ENCODE measurements around the gene APMAP. TPM values are rescaled to one million over a fixed set of nuclear protein-coding genes. Genes with fewer than 3 reads are reported as not detected.

The APMAP gene
- total and polyA plus RNA-seq, 9 donors = 23.5 to 103 (median 45.8) TPM

DNA sequence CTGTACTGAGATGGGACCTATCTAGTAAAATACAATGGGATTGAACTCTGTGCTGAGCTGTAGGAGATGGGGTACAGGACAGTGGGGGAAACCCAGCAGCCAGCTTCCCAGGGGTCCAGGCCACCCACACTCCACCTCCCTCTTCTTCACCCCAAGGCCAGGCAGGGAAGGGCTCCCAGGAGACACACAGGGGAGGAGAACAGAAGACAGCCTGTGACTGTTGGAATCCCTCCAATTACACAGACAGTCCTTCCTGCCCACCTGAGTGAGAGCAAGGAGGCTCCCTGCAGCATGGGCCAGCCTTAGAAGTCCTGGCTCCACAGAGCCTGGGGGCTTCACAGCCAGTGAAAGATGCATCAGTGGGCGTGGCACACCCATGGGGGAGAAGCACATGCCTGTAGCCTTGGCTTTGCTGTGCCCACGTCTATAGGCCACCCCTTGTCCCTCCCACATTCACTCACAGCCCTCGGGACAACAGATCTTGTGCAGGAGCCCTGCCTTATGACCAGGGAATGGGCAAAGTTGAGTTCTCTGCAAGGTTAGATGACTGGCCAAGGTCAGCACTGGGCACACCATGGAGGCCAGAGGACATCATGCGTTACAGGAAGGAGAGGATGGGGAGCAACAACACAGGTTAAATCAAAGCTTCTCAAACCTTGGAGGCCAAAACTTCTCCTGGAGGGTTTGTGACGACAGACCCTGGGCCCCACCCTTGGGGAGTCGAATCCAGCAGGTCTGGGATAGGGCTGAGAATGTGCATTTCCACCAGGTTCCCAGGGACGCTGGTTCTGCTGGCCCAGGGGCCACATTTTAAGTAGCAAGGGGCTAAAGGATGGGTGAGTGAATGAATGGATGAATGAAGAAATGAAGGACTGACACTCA, 55.8 kb downstream of the APMAP start:
- no peak for DNase-seq
- TF ChIP-seq POLR2A (IDR thresholded peaks at IDR 0.05) = no peak
- TF ChIP-seq, protein P1, sequence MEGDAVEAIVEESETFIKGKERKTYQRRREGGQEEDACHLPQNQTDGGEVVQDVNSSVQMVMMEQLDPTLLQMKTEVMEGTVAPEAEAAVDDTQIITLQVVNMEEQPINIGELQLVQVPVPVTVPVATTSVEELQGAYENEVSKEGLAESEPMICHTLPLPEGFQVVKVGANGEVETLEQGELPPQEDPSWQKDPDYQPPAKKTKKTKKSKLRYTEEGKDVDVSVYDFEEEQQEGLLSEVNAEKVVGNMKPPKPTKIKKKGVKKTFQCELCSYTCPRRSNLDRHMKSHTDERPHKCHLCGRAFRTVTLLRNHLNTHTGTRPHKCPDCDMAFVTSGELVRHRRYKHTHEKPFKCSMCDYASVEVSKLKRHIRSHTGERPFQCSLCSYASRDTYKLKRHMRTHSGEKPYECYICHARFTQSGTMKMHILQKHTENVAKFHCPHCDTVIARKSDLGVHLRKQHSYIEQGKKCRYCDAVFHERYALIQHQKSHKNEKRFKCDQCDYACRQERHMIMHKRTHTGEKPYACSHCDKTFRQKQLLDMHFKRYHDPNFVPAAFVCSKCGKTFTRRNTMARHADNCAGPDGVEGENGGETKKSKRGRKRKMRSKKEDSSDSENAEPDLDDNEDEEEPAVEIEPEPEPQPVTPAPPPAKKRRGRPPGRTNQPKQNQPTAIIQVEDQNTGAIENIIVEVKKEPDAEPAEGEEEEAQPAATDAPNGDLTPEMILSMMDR (IDR thresholded peaks at IDR 0.05) = no peak
- no peak for TF ChIP-seq EP300 (IDR thresholded peaks at IDR 0.05)
- H3K27ac ChIP-seq = no peak overlapping the region
- H3K4me1 ChIP-seq (ENCODE audit: insufficient read depth) = no peaks in the 10 kb centered on the region
- intact Hi-C loops (cut with DNase I) = no loop called here
- no peaks in the 10 kb centered on the region for H3K36me3 ChIP-seq
- no peak overlapping the region for H3K4me3 ChIP-seq
- 70 to 83% (median 81%) methylated on average over 7 of the region's 7 CpGs for WGBS, 3 donors
- H3K9me3 ChIP-seq = no peaks in the 10 kb centered on the region
- no peaks in the 10 kb centered on the region for H3K27me3 ChIP-seq

DNA sequence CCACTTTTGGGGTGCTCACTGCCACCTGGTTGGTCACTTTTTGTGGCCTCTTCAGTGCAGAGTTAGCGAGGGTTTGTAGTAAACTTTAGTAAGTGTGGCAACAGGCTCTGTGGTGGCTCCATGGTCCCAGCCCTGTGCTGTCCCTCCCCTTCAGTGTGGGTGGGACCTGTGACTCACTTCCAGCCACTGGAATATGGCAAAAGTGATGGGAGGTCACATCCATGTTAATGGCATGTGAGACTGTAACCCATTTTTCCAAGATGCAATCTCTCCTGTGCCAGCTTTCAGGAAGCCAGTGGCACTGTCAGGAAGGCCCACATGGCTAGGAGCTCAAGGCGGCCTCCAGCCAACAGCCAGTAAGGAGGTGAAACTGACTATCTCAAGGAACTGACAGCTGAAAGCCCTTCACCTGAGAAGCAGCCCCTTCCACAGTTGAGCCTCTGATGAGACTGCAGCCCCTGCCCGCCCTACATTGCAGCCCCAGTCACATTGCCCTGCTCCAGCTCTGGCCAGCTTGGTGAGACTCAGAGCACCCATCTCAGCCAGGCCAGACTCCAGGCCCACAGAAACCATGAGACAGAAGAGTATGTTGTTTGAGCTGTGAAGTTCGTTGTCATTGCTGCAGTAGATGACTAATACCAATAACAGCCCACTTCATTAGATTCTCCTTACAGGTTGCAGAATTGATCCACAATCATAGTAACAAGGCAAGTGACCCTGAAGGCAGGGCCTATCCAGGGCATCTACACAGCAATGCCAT, 56.6 kb downstream of the APMAP start:
- no peaks in the 10 kb centered on the region for H3K4me1 ChIP-seq (ENCODE audit: insufficient read depth)
- no peaks in the 10 kb centered on the region for H3K9me3 ChIP-seq
- no peaks in the 10 kb centered on the region for H3K27me3 ChIP-seq
- H3K4me3 ChIP-seq = no peak overlapping the region
- no peak for DNase-seq
- WGBS, 3 donors = 91 to 94% (median 93%) methylated on average over 4 of the region's 4 CpGs
- no peaks in the 10 kb centered on the region for H3K36me3 ChIP-seq
- intact Hi-C loops (cut with DNase I) = no loop called here
- H3K27ac ChIP-seq = no peak overlapping the region
- TF ChIP-seq EP300 (IDR thresholded peaks at IDR 0.05) = no peak
- TF ChIP-seq, protein P1 (IDR thresholded peaks at IDR 0.05) = no peak
- TF ChIP-seq POLR2A (IDR thresholded peaks at IDR 0.05) = no peak

DNA sequence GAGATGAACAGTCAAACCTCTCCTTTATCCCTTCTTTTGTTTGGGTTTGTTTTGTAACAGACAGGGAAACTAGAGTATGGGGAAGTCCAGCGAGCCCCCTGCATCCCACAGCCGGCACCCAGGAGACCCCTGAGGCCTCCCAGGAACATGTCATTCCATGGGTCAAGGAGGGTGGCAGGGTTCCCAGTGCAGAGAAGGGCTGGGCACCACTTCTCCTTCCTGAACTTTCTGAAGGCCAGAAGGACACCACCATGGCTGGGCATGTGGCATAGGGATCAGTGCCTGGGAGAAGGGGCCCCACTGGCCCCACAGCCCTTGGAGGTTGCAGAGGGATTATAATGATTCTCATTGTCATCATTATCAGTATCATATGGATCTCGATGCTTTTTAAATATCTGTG, 57.4 kb downstream of the APMAP start:
- intact Hi-C loops (cut with DNase I) = no loop called here
- Histone ChIP-seq H3K36me3 (no peaks in the 10 kb centered on the region), H3K9me3 (no peaks in the 10 kb centered on the region), H3K4me3 (no peak overlapping the region), H3K27ac (no peak overlapping the region), H3K4me1 (ENCODE audit: insufficient read depth) (no peaks in the 10 kb centered on the region), H3K27me3 (no peaks in the 10 kb centered on the region)
- WGBS, 3 donors = 81 to 82% (median 81%) methylated on average over 3 of the region's 3 CpGs
- TF ChIP-seq, protein P1 (IDR thresholded peaks at IDR 0.05) = no peak
- no peak for TF ChIP-seq EP300 (IDR thresholded peaks at IDR 0.05)
- no peak for TF ChIP-seq POLR2A (IDR thresholded peaks at IDR 0.05)
- DNase-seq = no peak

DNA sequence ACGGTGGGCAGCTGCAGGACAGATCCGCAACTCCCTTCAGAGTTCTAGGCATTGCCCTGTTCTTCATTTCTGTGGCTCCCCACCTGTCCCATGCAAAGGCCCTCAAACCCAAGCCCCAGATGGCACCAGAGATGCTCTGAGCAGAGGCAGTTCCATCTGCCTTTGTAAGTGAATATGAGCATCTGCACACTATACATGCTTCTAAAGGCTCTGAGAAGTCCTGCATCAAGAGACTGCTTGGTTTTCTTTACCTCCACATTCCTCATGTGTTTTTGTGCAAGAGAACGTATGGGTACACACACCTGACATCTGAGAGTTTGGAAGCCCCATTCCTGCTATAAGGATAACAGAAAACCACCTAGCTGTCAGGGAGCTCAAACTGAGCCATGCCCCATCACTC, 57.8 kb downstream of the APMAP start:
- TF ChIP-seq POLR2A (IDR thresholded peaks at IDR 0.05) = no peak
- TF ChIP-seq EP300 (IDR thresholded peaks at IDR 0.05) = no peak
- TF ChIP-seq, protein P1 (IDR thresholded peaks at IDR 0.05) = no peak
- H3K9me3 ChIP-seq = no peaks in the 10 kb centered on the region
- WGBS, 3 donors = 79 to 87% (median 79%) methylated on average over 3 of the region's 3 CpGs
- no peak for DNase-seq
- no peaks in the 10 kb centered on the region for H3K4me1 ChIP-seq (ENCODE audit: insufficient read depth)
- H3K27ac ChIP-seq = no peak overlapping the region
- no peaks in the 10 kb centered on the region for H3K27me3 ChIP-seq
- intact Hi-C loops (cut with DNase I) = no loop called here
- H3K36me3 ChIP-seq = no peaks in the 10 kb centered on the region
- no peak overlapping the region for H3K4me3 ChIP-seq

Measured in ovary (tissue), 9 donors.